CD4-positive, CD25-positive, alpha-beta regulatory T cell (primary cell): ENCODE results near the gene SAT2. TPM values are rescaled to one million over a fixed set of nuclear protein-coding genes. Genes with fewer than 3 reads are reported as not detected.
"Not testable (repeated sequence)": the region's sequence is repeated elsewhere in the genome, so short reads cannot be mapped to it uniquely, and the experiment has no call there.

Source experiments
- ATAC-seq, 2 donors: fragments of 150-1000 bp; cut with Tn5 transposase; one replicate each; pipeline ENCODE4 v1.10.0; 2021; ENCODE audit warnings: low read depth in 2 of 2, moderate number of reproducible peaks in 2 of 2, moderate library complexity in 1 of 2
- DNase-seq, 3 donors: peaks; one replicate each; pipeline versions ENCODE4 v3.0.0 to v3.0.0-alpha.2; 2012 to 2022; ENCODE audit warnings: mixed read lengths in 1 of 3
- H3K27ac ChIP-seq: one replicate; pipeline ENCODE4 v1.7.0; 2013; ENCODE audit warnings: mild to moderate bottlenecking, low read length; ENCODE audit not compliant: insufficient read depth, poor library complexity, severe bottlenecking
- H3K27me3 ChIP-seq: one replicate; pipeline ENCODE4 v1.7.0; 2013; ENCODE audit warnings: low read length; ENCODE audit not compliant: control insufficient read depth, insufficient read depth
- H3K36me3 ChIP-seq: one replicate; pipeline ENCODE4 v1.7.0; 2013; ENCODE audit warnings: mild to moderate bottlenecking, low read length, moderate library complexity; ENCODE audit not compliant: control insufficient read depth, insufficient read depth
- H3K4me1 ChIP-seq: 2 replicates; pipeline ENCODE4 v1.7.0; 2013; ENCODE audit warnings: mild to moderate bottlenecking, low read length; ENCODE audit not compliant: insufficient read depth, control insufficient read depth, poor library complexity, severe bottlenecking
- H3K4me3 ChIP-seq: one replicate; pipeline ENCODE4 v1.7.0; 2013; ENCODE audit warnings: low read depth, mild to moderate bottlenecking, low read length, moderate library complexity
- H3K9me3 ChIP-seq, 2 experiments: 1 replicate in 1 of 2; 2 replicates in 1 of 2; pipeline ENCODE4 v1.7.0; 2013; ENCODE audit warnings: low read length in 2 of 2, mild to moderate bottlenecking in 1 of 2, moderate library complexity in 1 of 2; ENCODE audit not compliant: control insufficient read depth in 2 of 2
- H3K27ac Mint-ChIP-seq, 3 donors: one replicate each; pipeline ENCODE4 v1.8.0; 2020 to 2022; ENCODE audit warnings: mild to moderate bottlenecking in 3 of 3, mixed read lengths in 3 of 3, moderate library complexity in 2 of 3
- H3K27me3 Mint-ChIP-seq: one replicate; pipeline ENCODE4 v1.8.0; 2022; ENCODE audit warnings: mild to moderate bottlenecking, mixed read lengths
- H3K36me3 Mint-ChIP-seq: one replicate; pipeline ENCODE4 v1.8.0; 2020; ENCODE audit warnings: mixed read lengths
- H3K4me1 Mint-ChIP-seq, 4 donors: one replicate each; pipeline ENCODE4 v1.8.0; 2020 to 2022; ENCODE audit warnings: mixed read lengths in 4 of 4, mild to moderate bottlenecking in 1 of 4
- H3K4me3 Mint-ChIP-seq, 4 donors: one replicate each; pipeline ENCODE4 v1.8.0; 2020 to 2022; ENCODE audit warnings: mild to moderate bottlenecking in 4 of 4, mixed read lengths in 4 of 4, moderate library complexity in 3 of 4
- H3K9me3 Mint-ChIP-seq, 7 donors: one replicate each; pipeline ENCODE4 v1.8.0; 2020 to 2022; ENCODE audit warnings: mixed read lengths in 7 of 7, mild to moderate bottlenecking in 3 of 7, moderate library complexity in 2 of 7
- polyA plus RNA-seq, 4 donors: library from polyadenylated mRNA; unstranded; fragments of 300-500 nt; fragmentation: Illumina TruSeq; gene quantifications; one replicate each; pipeline ENCODE4 v1.2.3, GENCODE V29; 2021
- total RNA-seq: library from RNA; stranded (reverse); gene quantifications from one replicate; pipeline ENCODE4 v1.2.3, GENCODE V29; 2022

SAT2 gene
- total and polyA plus RNA-seq, 5 donors from 2014 or later, result 26.7 to 36.9 (median 32.6) TPM

DNA sequence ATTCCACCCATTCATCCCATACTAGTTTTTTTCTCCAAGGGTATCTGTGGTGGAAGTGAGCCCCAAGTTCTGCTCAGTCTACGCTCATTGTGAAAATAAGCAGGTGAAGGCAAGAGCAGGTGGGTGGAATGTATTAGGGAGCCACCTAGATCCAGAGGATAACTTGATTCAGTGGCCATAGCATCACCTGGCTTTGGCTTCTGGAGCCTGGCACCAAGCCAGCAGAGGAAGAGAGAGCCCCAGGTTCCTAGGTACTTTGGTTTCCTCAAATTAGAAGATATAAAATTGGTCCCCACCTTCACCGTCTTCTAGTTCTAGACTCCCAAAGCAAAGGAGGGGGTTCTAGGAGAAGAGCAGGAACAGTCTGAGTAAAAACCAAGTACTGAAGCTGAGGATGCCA, 17.0 kb downstream of the SAT2 start:
- Mint-ChIP-seq H3K27me3 (no peaks in the 10 kb centered on the region), H3K27ac (no peak overlapping the region), H3K36me3 (peaks cover 16% of the 10 kb centered on the region), H3K9me3 (no peaks in the 10 kb centered on the region), H3K4me3 (peak overlapping the region in 1 of 4 donors; percentile 83), H3K4me1 (peaks cover 24 to 59% (median 45%) of the 10 kb centered on the region in 4 donors)
- peaks cover 6% of the 10 kb centered on the region for H3K36me3 ChIP-seq
- no peak overlapping the region for H3K4me3 ChIP-seq
- ATAC-seq, result no peak
- no peaks in the 10 kb centered on the region for H3K9me3 ChIP-seq
- no peaks in the 10 kb centered on the region for H3K27me3 ChIP-seq
- no peak for DNase-seq
- peaks cover 29% of the 10 kb centered on the region for H3K4me1 ChIP-seq
- no peak overlapping the region for H3K27ac ChIP-seq

- peaks cover 36% of the 10 kb centered on the region for H3K36me3 ChIP-seq
- H3K27me3 ChIP-seq, result no peaks in the 10 kb centered on the region
- no peaks in the 10 kb centered on the region for H3K9me3 ChIP-seq
- Mint-ChIP-seq H3K27me3 (no peaks in the 10 kb centered on the region), H3K4me1 (peaks cover 10 to 26% (median 20%) of the 10 kb centered on the region in 4 donors), H3K27ac (no peak overlapping the region), H3K9me3 (no peaks in the 10 kb centered on the region), H3K36me3 (peaks cover 36% of the 10 kb centered on the region), H3K4me3 (no peak overlapping the region)
- H3K4me1 ChIP-seq, result peaks cover 3% of the 10 kb centered on the region
- H3K27ac ChIP-seq, result no peak overlapping the region
- no peak for DNase-seq
- H3K4me3 ChIP-seq, result no peak overlapping the region
- no peak for ATAC-seq
These were observed 21.3 kb downstream of the SAT2 start for GRCh38 chr17:7606280-7606679.

- not testable (repeated sequence) for H3K27me3 ChIP-seq, H3K4me1 Mint-ChIP-seq, H3K27ac ChIP-seq, DNase-seq, H3K9me3 Mint-ChIP-seq, ATAC-seq, H3K4me1 ChIP-seq, H3K4me3 Mint-ChIP-seq, H3K27ac Mint-ChIP-seq, H3K9me3 ChIP-seq, H3K27me3 Mint-ChIP-seq, H3K4me3 ChIP-seq
- peaks cover 45% of the 10 kb centered on the region for H3K36me3 Mint-ChIP-seq
- peaks cover 71% of the 10 kb centered on the region for H3K36me3 ChIP-seq
These were observed 30.1 kb downstream of the SAT2 start for GRCh38 chr17:7597561-7597960.

GRCh38 chr17:7593296-7593695, 34.3 kb downstream of the SAT2 start:
- peaks cover 0 to 6% (median under 1%) of the 10 kb centered on the region in 4 donors for H3K4me1 Mint-ChIP-seq
- Histone ChIP-seq H3K4me1 (peaks cover 3% of the 10 kb centered on the region), H3K9me3 (no peaks in the 10 kb centered on the region), H3K27ac (no peak overlapping the region), H3K4me3 (no peak overlapping the region), H3K27me3 (no peaks in the 10 kb centered on the region), H3K36me3 (peaks cover 52% of the 10 kb centered on the region)
- H3K36me3 Mint-ChIP-seq, result peaks cover 35% of the 10 kb centered on the region
- ATAC-seq, result no peak
- no peaks in the 10 kb centered on the region for H3K9me3 Mint-ChIP-seq
- H3K27me3 Mint-ChIP-seq, result no peaks in the 10 kb centered on the region
- H3K4me3 Mint-ChIP-seq, result no peak overlapping the region
- H3K27ac Mint-ChIP-seq, result peak overlapping the region in 1 of 3 donors; percentile 55
- DNase-seq, result no peak

GRCh38 chr17:7592422-7593021, 35.1 kb downstream of the SAT2 start:
- H3K36me3 Mint-ChIP-seq, result peaks cover 37% of the 10 kb centered on the region
- peaks cover 0 to 6% (median under 1%) of the 10 kb centered on the region in 4 donors for H3K4me1 Mint-ChIP-seq
- Histone ChIP-seq H3K36me3 (peaks cover 57% of the 10 kb centered on the region), H3K27ac (no peak overlapping the region), H3K4me1 (peaks cover 3% of the 10 kb centered on the region), H3K9me3 (no peaks in the 10 kb centered on the region), H3K27me3 (no peaks in the 10 kb centered on the region), H3K4me3 (no peak overlapping the region)
- H3K27me3 Mint-ChIP-seq, result no peaks in the 10 kb centered on the region
- ATAC-seq, result no peak
- H3K9me3 Mint-ChIP-seq, result no peaks in the 10 kb centered on the region
- no peak overlapping the region for H3K4me3 Mint-ChIP-seq
- no peak for DNase-seq
- H3K27ac Mint-ChIP-seq, result no peak overlapping the region

DNA sequence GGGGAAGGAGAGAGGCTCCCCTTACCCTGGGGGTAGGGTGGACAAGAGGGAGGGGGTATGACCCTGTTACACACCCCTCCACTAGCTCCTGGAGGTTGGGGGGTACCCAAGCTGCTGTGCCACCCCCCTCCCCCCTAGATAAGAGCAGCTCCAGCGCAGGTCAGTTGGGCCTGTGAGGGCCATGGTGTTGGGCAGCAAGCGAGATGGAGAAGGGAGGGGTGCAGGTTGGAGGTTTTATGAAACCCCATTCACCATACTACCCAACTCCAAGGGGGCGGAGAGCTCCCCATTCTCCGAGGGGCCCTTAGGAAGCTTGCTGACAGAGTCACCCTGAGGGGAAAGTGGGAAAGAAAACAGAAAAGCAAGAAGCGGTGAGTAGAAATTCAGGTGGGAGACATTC, 36.0 kb downstream of the SAT2 start:
- Histone ChIP-seq H3K9me3 (no peaks in the 10 kb centered on the region), H3K4me1 (peaks cover 3% of the 10 kb centered on the region), H3K27ac (no peak overlapping the region), H3K4me3 (no peak overlapping the region), H3K36me3 (peaks cover 60% of the 10 kb centered on the region), H3K27me3 (no peaks in the 10 kb centered on the region)
- Mint-ChIP-seq H3K27ac (no peak overlapping the region), H3K36me3 (peaks cover 37% of the 10 kb centered on the region), H3K27me3 (no peaks in the 10 kb centered on the region), H3K4me3 (no peak overlapping the region), H3K9me3 (no peaks in the 10 kb centered on the region), H3K4me1 (peaks cover 0 to 9% (median 0%) of the 10 kb centered on the region in 4 donors)
- DNase-seq (no peak), ATAC-seq (no peak)

GRCh38 chr17:7590743-7591142, 36.9 kb downstream of the SAT2 start:
- H3K27ac ChIP-seq, result no peak overlapping the region
- H3K9me3 ChIP-seq, result no peaks in the 10 kb centered on the region
- no peak overlapping the region for H3K4me3 ChIP-seq
- no peak for ATAC-seq
- H3K4me3 Mint-ChIP-seq, result no peak overlapping the region
- no peaks in the 10 kb centered on the region for H3K27me3 ChIP-seq
- DNase-seq, result no peak
- peaks cover 3% of the 10 kb centered on the region for H3K4me1 ChIP-seq
- H3K4me1 Mint-ChIP-seq, result peaks cover 0 to 10% (median 0%) of the 10 kb centered on the region in 4 donors
- peaks cover 55% of the 10 kb centered on the region for H3K36me3 ChIP-seq
- H3K27ac Mint-ChIP-seq, result peak overlapping the region in 2 of 3 donors; percentile 12 to 69
- no peaks in the 10 kb centered on the region for H3K27me3 Mint-ChIP-seq
- peaks cover 36% of the 10 kb centered on the region for H3K36me3 Mint-ChIP-seq
- no peaks in the 10 kb centered on the region for H3K9me3 Mint-ChIP-seq
